HepG2 (cell line): Measurements from ENCODE around the gene NUDCD2. TPM values are rescaled to one million over a fixed set of nuclear protein-coding genes. Genes with fewer than 3 reads are reported as not detected.

Experiments
- ATAC-seq: fragments of 200-7000 bp; cut with Tn5 transposase; 3 replicates; pipeline ENCODE4 v1.9.1; 2020; ENCODE audit warnings: mild to moderate bottlenecking, moderate library complexity
- BruUV-seq: library from RNA; stranded (reverse); fragments of 400-500 nt; replicated peaks from 2 replicates; lab custom pipeline; 2021; lab: Mats Ljungman, UMichigan
- CTCF ChIA-PET: fragments of 300-600 bp; formaldehyde crosslinking; extraction: SDS; loops from one replicate; lab custom pipeline; 2021; ENCODE audit warnings: low total read pairs, inconsistent platforms, low intra/inter-chr PET ratio; lab: Yijun Ruan, JAX
- POLR2A ChIA-PET: fragments of 350-600 bp; sonication (Branson Sonifier 250); formaldehyde crosslinking; loops from one replicate; lab custom pipeline; 2020; ENCODE audit warnings: antibody characterized with exemption, inconsistent platforms; lab: Yijun Ruan, JAX
- DNase-seq: peaks from one replicate; pipeline ENCODE4 v3.0.0-alpha.2; 2015; ENCODE audit warnings: low spot score
- FAIRE-seq: peaks from 3 replicates; lab custom pipeline; 2011; peaks lifted over from hg19 to GRCh38; lab: Jason Lieb, UNC
- H2AFZ ChIP-seq: one replicate; pipeline ENCODE4 v1.6.1; 2011; ENCODE audit warnings: low read length, inconsistent platforms
- H3K27ac ChIP-seq: fragments of 300-600 bp; 3 replicates; pipeline ENCODE4 v1.8.0; 2011; ENCODE audit warnings: mixed run types, mild to moderate bottlenecking, mixed read lengths, low read length, inconsistent platforms; ENCODE audit not compliant: insufficient read depth; ENCODE audit errors: extremely low read length
- H3K27me3 ChIP-seq, 2 experiments: fragments of 200-600 bp in 1 of 2; 2 replicates in 1 of 2; 3 replicates in 1 of 2; pipeline versions ENCODE4 v1.6.0 to v1.8.0; 2011; ENCODE audit warnings: low read length in 2 of 2, mild to moderate bottlenecking in 2 of 2, moderate library complexity in 2 of 2, inconsistent platforms in 1 of 2; ENCODE audit not compliant: insufficient read depth in 2 of 2, control insufficient read depth in 1 of 2
- H3K36me3 ChIP-seq, 2 experiments: fragments of 200-600 bp in 1 of 2; replicated peaks in 1 of 2; 2 replicates in 1 of 2; 3 replicates in 1 of 2; pipeline versions ENCODE4 v1.5.1 to v1.8.0; 2011; ENCODE audit warnings: low read length in 2 of 2, inconsistent platforms in 1 of 2; ENCODE audit not compliant: insufficient read depth in 2 of 2, control insufficient read depth in 1 of 2
- H3K4me1 ChIP-seq: 2 replicates; pipeline ENCODE4 v1.5.1; 2012; ENCODE audit warnings: low read length, inconsistent platforms; ENCODE audit not compliant: insufficient read depth
- H3K4me2 ChIP-seq: 2 replicates; pipeline ENCODE4 v1.6.0; 2011; ENCODE audit warnings: low read depth, low read length, inconsistent platforms
- H3K4me3 ChIP-seq, 3 experiments: fragments of 200-600 bp in 1 of 3; sonication (generic), shearing (Covaris generic) in 1 of 3; replicated peaks in 1 of 3; 2 replicates each; pipeline ENCODE4 v1.5.1; 2011 to 2016; ENCODE audit warnings: low read length in 3 of 3, inconsistent platforms in 2 of 3, low read depth in 2 of 3, mild to moderate bottlenecking in 2 of 3, control low read depth in 1 of 3, mixed read lengths in 1 of 3; ENCODE audit not compliant: insufficient read depth in 1 of 3
- H3K79me2 ChIP-seq: one replicate; pipeline ENCODE4 v1.6.1; 2011; ENCODE audit warnings: low read length, inconsistent platforms; ENCODE audit not compliant: insufficient read depth
- H3K9ac ChIP-seq: 2 replicates; pipeline ENCODE4 v1.6.0; 2011; ENCODE audit warnings: mild to moderate bottlenecking, low read depth, low read length, inconsistent platforms; ENCODE audit not compliant: insufficient read depth
- H3K9me3 ChIP-seq: 2 replicates; pipeline ENCODE4 v1.5.1; 2012; ENCODE audit warnings: mild to moderate bottlenecking, low read length
- H4K20me1 ChIP-seq: 2 replicates; pipeline ENCODE4 v1.6.0; 2011; ENCODE audit warnings: inconsistent platforms, mild to moderate bottlenecking, low read length, moderate library complexity; ENCODE audit not compliant: insufficient read depth
- HNRNPL ChIP-seq: fragments of 200-400 bp; formaldehyde crosslinking; IDR thresholded peaks from 2 replicates; pipeline ENCODE4 v1.6.1; 2017; ENCODE audit warnings: mild to moderate bottlenecking, low read depth, low read length
- IKZF1 ChIP-seq: fragments of 450-650 bp; IDR thresholded peaks from 2 replicates; pipeline ENCODE4 v1.7.1; 2016
- ZNF564 ChIP-seq: sonication (generic); formaldehyde crosslinking; IDR thresholded peaks from 2 replicates; pipeline ENCODE4 v1.8.1; 2023; ENCODE audit warnings: mild to moderate bottlenecking, missing genetic modification reagents
- WGBS: methylation state at CpG from one replicate; pipeline ENCODE4 v1.1.6; 2017; ENCODE audit warnings: low lambda C conversion rate; 5-methylcytosine and 5-hydroxymethylcytosine counted together
- in situ Hi-C: cut with HindIII; loops from 2 replicates; pipeline ENCODE4 v1.10.0; 2017; ENCODE audit warnings: low pct_unique_long_range_greater_than_20kb; ENCODE audit not compliant: extremely low pct_ligation_motif_present
- intact Hi-C: fragments of 100-400 bp; cut with micrococcal nuclease; formaldehyde crosslinking; loops from one replicate; pipeline ENCODE4 v1.10.0; 2022; ENCODE audit not compliant: unreplicated experiment
- polyA plus RNA-seq, 8 experiments: library from polyadenylated mRNA; depleted of rRNA in 3 of 8; stranded (reverse) in 7 of 8; unstranded in 1 of 8; fragments of >200 nt; fragmentation: Illumina TruSeq in 4 of 8; extraction: Trizol in 4 of 8; gene quantifications; 2 replicates each; pipeline versions ENCODE4 v1.2.1 to v1.2.3, GENCODE V29; 2011 to 2016; ENCODE audit warnings: low read depth in 4 of 8, missing spikeins in 1 of 8, mixed read lengths in 1 of 8; ENCODE audit not compliant: insufficient read depth in 1 of 8
- total RNA-seq, 5 experiments: library from RNA; depleted of rRNA; stranded (reverse); fragments of >200 nt; fragmentation: Illumina TruSeq; extraction: Trizol; gene quantifications; 2 replicates each; pipeline ENCODE4 v1.2.3, GENCODE V29; 2016; ENCODE audit warnings: low read depth in 1 of 5
- TF ChIP-seq, protein P1 (sequence below): sonication (generic); formaldehyde crosslinking; IDR thresholded peaks from 2 replicates; pipeline ENCODE4 v1.5.1; 2020; ENCODE audit warnings: missing genetic modification reagents, mild to moderate bottlenecking, borderline replicate concordance
- TF ChIP-seq, protein P2 (sequence below): sonication (generic); formaldehyde crosslinking; IDR thresholded peaks from 2 replicates; pipeline ENCODE4 v1.5.1; 2020; ENCODE audit warnings: missing genetic modification reagents, mild to moderate bottlenecking, borderline replicate concordance

NUDCD2 gene
- total and polyA plus RNA-seq, 2 of the 13 experiments (the other 11 are each of a cell fraction or from before 2014, with no cell fraction given): 14.8 to 39.2 TPM

DNA sequence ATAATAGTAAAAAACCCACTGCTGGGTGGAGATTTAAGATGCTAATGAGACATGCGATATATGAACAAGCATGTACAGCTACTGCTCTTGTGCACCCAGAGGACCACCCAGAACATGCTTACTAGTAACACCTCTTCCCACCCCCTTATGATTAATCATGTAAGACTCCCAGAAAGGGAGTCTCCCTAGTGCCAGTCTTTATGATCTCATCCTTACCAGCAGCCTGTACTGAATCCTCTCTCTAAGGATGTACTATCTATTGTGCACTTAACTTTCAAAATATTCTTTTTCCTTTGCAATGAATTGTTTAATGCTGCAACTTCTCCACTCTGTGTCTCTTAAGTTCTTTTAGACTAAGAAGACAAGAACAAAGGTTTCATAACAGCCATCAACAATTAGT lies 36.4 kb upstream of the NUDCD2 start (continued):
- TF ChIP-seq, protein P1, sequence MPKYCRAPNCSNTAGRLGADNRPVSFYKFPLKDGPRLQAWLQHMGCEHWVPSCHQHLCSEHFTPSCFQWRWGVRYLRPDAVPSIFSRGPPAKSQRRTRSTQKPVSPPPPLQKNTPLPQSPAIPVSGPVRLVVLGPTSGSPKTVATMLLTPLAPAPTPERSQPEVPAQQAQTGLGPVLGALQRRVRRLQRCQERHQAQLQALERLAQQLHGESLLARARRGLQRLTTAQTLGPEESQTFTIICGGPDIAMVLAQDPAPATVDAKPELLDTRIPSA (CRISPR knock-in tag): no peak
- TF ChIP-seq, protein P2, sequence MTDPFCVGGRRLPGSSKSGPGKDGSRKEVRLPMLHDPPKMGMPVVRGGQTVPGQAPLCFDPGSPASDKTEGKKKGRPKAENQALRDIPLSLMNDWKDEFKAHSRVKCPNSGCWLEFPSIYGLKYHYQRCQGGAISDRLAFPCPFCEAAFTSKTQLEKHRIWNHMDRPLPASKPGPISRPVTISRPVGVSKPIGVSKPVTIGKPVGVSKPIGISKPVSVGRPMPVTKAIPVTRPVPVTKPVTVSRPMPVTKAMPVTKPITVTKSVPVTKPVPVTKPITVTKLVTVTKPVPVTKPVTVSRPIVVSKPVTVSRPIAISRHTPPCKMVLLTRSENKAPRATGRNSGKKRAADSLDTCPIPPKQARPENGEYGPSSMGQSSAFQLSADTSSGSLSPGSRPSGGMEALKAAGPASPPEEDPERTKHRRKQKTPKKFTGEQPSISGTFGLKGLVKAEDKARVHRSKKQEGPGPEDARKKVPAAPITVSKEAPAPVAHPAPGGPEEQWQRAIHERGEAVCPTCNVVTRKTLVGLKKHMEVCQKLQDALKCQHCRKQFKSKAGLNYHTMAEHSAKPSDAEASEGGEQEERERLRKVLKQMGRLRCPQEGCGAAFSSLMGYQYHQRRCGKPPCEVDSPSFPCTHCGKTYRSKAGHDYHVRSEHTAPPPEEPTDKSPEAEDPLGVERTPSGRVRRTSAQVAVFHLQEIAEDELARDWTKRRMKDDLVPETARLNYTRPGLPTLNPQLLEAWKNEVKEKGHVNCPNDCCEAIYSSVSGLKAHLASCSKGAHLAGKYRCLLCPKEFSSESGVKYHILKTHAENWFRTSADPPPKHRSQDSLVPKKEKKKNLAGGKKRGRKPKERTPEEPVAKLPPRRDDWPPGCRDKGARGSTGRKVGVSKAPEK (CRISPR knock-in tag): no peak

DNA sequence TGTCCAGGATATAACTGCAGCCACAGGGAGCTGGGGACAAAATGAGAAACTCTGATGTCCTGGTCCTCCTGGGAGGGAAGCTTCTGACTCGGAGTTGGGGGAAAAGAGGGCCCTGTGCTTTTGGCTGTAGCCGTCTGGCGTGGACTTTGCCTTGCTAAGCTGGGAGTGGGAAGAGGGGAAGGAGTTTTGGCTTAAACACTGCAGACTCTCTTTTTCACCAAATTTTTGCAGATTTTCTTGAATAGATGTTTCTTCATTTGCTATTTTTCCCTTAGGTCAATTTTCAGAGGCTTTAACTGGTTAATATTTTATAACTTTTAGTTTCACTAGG lies 29.8 kb upstream of the NUDCD2 start:
- CTCF ChIA-PET: interaction anchor here (1.3 kb wide), 1 partner anchor 13 kb away, joined by 4 read pairs; no protein-coding TSS in a partner anchor
- H2AFZ ChIP-seq: no peak overlapping the region
- H3K79me2 ChIP-seq: no peaks in the 10 kb centered on the region
- H3K4me3 ChIP-seq: no peak overlapping the region
- no TSS peak for BruUV-seq
- in situ Hi-C loops: no loop called here
- POLR2A ChIA-PET: interaction anchor here (1.1 to 1.8 kb wide), 3 partner anchors 9 to 52 kb away, joined by 3 to 4 read pairs (median 4); partner anchors contain the start of genes CCNG1 and MAT2B
- no peaks in the 10 kb centered on the region; a peak in 1 of 5 replicates for H3K27me3 ChIP-seq
- ATAC-seq: no peak
- no peak overlapping the region for H3K9ac ChIP-seq
- no peaks in the 10 kb centered on the region for H3K9me3 ChIP-seq
- H3K36me3 ChIP-seq: peaks cover 2 to 27% of the 10 kb centered on the region in 2 experiments; a peak in 4 of 5 replicates
- no peak for DNase-seq
- H3K27ac ChIP-seq: no peak overlapping the region
- 100% methylated on average over 3 of the region's 3 CpGs for WGBS
- intact Hi-C loops: loop anchor here (1.0 kb wide), 1 partner anchor 14 kb away; no protein-coding TSS in a partner anchor
- no peak for TF ChIP-seq IKZF1
- TF ChIP-seq ZNF564 (CRISPR knock-in tag): no peak
- no peak for TF ChIP-seq HNRNPL
- H3K4me2 ChIP-seq: no peak overlapping the region
- no peaks in the 10 kb centered on the region for H4K20me1 ChIP-seq
- H3K4me1 ChIP-seq: no peaks in the 10 kb centered on the region
- no peak for FAIRE-seq
